ENCODE results near the gene CFAP300.

The CFAP300 gene

DNA sequence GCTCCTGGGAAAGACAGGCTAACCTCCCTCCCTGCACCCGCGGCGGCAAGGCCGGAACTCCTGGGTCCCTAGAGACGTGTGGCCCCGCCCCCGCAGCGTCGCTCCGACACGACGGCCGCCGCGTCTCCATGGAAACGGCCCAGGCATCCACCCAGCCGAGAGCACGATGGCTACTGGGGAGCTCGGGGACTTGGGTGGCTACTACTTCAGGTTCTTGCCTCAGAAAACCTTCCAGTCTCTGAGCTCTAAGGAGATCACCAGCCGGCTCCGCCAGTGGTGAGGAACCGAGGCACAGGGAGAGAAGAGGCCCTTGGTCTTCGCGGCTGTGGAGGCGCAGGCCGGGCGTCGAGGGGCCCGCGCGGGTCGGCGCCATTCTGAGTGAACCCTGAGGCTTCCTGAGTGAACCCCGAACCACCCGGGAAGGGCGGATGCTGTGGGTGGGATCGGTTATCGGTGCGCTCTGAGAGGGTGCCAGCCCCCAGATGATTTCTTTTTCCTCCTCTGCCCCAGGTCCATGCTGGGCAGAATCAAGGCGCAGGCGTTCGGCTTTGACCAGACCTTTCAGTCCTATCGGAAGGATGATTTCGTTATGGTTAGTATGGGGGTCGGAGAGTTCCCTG lies at the start of gene CFAP300:
CFAP300 (plus strand) TSS at position 133 of the 620 bp plus-strand sequence; CDS start at position 167, 34 bp downstream.
- TF ChIP-seq, protein P1, sequence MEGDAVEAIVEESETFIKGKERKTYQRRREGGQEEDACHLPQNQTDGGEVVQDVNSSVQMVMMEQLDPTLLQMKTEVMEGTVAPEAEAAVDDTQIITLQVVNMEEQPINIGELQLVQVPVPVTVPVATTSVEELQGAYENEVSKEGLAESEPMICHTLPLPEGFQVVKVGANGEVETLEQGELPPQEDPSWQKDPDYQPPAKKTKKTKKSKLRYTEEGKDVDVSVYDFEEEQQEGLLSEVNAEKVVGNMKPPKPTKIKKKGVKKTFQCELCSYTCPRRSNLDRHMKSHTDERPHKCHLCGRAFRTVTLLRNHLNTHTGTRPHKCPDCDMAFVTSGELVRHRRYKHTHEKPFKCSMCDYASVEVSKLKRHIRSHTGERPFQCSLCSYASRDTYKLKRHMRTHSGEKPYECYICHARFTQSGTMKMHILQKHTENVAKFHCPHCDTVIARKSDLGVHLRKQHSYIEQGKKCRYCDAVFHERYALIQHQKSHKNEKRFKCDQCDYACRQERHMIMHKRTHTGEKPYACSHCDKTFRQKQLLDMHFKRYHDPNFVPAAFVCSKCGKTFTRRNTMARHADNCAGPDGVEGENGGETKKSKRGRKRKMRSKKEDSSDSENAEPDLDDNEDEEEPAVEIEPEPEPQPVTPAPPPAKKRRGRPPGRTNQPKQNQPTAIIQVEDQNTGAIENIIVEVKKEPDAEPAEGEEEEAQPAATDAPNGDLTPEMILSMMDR (IDR thresholded peaks at IDR 0.05; ENCODE audit: low read length, missing control alignments), result no peak
- H3K4me3 ChIP-seq (replicated peaks; ENCODE audit: low read depth, low read length), result peak within 1 kb of the TSS; percentile 67
- DNase-seq (ENCODE audit: low read depth), result peak; percentile 80

DNA sequence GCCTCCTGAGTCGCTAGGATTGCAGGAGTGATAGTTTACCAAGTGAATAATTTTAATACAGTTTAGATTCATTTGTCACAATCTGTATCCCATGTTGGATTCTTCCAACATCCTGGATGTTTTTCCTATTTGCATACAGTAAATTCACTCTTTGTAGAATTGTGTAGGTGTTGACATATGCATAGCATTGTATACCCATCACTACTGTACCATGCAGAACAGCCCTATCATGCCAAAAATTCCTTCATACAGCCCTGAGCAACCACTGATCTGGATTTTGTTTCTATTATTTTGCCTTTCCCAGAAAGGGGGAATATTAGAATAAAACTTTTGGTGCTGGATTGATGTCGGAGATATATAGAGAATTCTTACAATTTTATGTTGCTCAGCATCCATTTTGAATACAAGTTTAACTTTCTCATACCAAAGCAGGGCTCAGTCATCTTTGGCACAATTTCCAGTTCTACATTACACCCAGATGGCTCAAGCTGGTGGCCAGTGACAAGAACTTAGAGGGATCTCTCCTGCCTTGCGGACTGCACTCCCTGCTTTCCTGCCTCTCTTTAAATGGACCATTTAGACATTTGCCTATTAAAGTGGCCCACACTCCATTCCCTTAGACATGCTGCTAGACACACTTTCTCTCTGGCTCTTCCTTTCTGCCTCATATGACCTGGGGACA lies 45.4 kb upstream of the CFAP300 start:
- TF ChIP-seq, protein P1 (IDR thresholded peaks at IDR 0.05; ENCODE audit: low read length, missing control alignments), result no peak
- DNase-seq (ENCODE audit: low read depth), result no peak
- H3K4me3 ChIP-seq (replicated peaks; ENCODE audit: low read depth, low read length), result no peak overlapping the region

DNA sequence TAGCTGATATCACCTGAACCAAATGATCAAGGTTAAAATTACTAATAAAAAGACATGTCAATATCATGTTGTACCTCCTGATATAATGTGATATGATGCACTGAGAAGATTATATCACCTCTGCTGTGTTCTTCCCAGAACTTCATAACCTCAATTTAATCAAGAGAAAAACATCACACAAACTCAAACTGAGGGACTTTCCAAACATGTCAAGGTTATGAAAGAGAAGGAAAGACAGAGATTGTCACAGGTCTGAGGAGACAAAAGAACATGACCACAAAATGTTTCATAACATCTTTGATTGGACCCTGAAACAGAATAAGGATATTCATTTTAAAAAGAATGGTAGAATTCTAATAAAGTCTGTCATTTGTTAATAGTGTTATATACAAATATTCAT lies 43.0 kb upstream of the CFAP300 start:
- no peak overlapping the region for H3K4me3 ChIP-seq (replicated peaks; ENCODE audit: low read depth, low read length)
- TF ChIP-seq, protein P1 (IDR thresholded peaks at IDR 0.05; ENCODE audit: low read length, missing control alignments), result no peak
- DNase-seq (ENCODE audit: low read depth), result no peak

DNA sequence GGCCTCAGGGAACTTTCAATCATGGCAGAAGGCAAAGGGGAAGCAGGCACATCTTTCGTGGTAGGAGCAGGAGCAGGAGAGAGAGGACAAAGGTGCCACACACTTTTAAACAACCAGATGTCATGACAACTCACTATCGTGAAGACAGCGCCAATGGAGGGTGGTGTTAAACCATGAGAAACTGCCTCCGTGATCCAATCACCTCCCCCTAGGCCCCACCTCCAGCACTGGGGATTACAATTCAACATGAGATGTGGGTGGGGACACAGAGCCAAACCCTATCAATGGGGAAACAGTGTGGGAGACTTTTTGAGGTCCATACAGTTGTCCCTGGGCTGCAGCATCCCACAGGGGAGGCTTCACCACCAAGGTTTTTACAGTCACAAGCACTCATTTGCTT lies 41.9 kb upstream of the CFAP300 start:
- H3K4me3 ChIP-seq (replicated peaks; ENCODE audit: low read depth, low read length), result no peak overlapping the region
- TF ChIP-seq, protein P1 (IDR thresholded peaks at IDR 0.05; ENCODE audit: low read length, missing control alignments), result no peak
- no peak for DNase-seq (ENCODE audit: low read depth)

DNA sequence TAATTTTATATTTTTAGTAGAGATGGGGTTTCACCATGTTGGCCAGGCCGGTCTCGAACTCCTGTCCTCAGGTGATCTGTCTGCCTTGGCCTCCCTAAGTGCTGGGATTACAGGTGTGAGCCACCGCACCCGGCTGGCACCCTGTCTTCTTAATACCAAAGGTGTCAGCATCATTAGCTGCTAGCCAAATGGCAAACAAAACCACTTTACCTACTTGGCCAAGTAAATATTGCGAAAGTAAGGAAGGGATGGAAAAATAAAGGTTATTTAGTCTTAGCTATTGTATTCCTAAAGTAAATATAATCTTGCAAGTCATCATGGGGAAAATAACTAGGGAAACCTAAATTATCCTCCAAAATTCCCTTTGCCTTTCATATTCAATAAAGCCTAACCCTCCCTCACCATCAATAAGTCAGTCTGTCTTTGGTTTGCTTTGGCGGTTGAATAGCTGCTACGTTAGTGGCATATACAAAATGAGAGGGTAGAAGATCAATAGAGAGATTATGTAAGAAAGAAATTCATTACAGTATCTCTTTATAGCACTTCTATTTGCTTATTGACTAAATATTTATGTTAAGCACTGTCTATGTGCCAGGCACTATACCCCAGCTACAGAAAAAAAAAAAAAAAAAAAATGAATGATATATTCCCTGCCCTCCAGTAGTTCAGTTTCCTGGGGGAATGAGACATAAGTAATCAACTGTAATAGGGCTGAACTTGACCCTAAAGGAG lies 40.2 kb upstream of the CFAP300 start:
- TF ChIP-seq, protein P1 (IDR thresholded peaks at IDR 0.05; ENCODE audit: low read length, missing control alignments), result no peak
- no peak for DNase-seq (ENCODE audit: low read depth)
- no peak overlapping the region for H3K4me3 ChIP-seq (replicated peaks; ENCODE audit: low read depth, low read length)

DNA sequence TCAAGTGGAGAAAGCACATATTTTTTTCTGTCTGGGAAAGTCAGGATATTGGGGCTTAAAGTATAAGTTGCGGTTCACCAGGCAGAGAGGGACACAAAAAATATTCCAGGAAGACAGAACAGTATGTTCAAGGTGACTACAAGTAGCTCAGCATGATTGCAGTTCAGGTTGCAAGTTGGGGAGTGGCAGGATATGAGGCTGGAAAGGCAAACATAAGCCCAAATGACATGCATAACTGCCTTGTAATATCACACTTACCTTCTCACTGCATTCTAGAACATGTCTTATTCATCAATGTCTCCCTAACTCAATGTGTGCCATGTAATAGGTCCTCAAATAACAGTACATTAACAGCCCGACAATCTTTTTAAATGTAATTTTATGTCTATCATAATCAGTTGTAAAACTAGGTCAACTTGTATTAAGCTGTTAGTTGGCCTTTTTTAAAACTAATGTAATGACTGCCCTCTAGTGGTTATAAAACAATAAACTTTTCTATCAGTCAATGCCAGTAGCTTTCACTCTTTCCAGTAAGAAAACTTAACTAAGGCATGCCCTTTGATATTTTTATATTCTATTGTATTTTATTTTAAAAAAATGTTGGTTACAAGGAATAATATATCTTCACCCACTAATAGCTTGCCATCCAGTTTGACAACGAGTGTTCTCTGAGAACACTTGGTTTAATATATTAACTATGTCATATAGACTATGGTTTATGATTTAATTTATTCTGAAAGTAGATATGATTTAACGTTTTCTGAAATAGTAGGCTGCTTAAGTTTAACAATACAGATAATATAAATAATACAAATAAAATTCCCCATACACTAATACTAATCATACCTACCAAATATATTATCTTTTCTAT lies 39.4 kb upstream of the CFAP300 start:
- no peak overlapping the region for H3K4me3 ChIP-seq (replicated peaks; ENCODE audit: low read depth, low read length)
- TF ChIP-seq, protein P1 (IDR thresholded peaks at IDR 0.05; ENCODE audit: low read length, missing control alignments), result peak; percentile 42
- peak; percentile 68 for DNase-seq (ENCODE audit: low read depth)

All from fibroblast of pulmonary artery (primary cell).